ENCODE measurements around the gene NT5DC3. TPM values are rescaled to one million over a fixed set of nuclear protein-coding genes. Genes with fewer than 3 reads are reported as not detected.
A peak's percentile ranks its signal among the peaks of the same experiment; 100 is the strongest.

Gene NT5DC3
- total RNA-seq, 3 donors from 2014 or later (not counting 1 experiment from before 2014, with no cell fraction given), result 1.1 to 2.1 (median 1.4) TPM

DNA sequence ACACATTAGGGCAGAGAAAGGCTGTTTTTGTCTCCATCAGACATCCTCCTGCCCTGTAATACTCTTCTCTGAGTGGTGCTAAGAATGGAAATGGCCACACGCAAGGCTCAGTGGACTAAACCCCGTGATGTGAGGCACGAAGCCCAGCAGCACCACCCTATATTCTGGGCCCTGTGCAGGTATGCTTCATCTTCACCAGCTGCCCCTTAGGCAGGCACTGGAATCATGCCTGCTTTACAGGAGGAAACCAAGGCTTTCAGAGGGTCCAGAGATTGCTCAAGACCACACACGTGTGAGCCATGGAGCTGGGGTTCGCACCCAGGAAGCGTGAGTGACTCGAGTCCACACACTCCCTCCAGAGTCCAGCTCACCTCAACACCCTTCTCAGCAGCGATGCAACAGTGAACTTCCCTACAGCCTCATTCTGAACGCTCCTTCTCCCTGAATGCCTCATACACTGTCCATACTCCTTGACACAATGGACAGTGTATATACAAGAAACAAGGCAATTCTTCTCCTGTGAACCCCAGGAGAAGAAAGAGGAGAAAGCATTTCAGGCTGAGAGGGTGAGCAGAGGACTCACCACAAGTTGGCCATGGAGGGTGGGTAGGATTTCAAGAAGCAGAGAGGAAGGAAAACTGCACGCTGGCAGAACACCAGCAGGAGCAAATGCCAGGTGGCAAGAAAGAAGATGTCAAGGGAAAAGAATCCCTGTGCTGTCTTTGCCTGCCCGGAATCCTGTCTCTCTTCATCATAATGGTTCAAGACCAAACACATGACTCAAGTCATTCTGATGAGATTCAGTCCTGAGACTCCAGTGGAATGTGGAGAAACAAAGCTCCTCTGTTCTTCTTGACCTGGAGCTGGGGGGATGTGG, 39.1 kb downstream of the NT5DC3 start:
- no peak overlapping the region for H3K27ac Mint-ChIP-seq
- WGBS (ENCODE audit: insufficient coverage), result 93% methylated on average over 10 of the region's 11 CpGs
- no peak overlapping the region for H3K27ac ChIP-seq (ENCODE audit: low read length)
- DNase-seq, result no peak
- ATAC-seq, result peak in 1 of 3 donors; percentile 54
- H3K4me1 Mint-ChIP-seq, result peaks cover 12 to 13% of the 10 kb centered on the region in 2 donors
- no peaks in the 10 kb centered on the region for H3K9me3 Mint-ChIP-seq
- intact Hi-C loops (cut with micrococcal nuclease), result no loop called here
- no peaks in the 10 kb centered on the region for H3K9me3 ChIP-seq (ENCODE audit: control insufficient read depth, insufficient read depth, low read length)
- TF ChIP-seq, protein P1, sequence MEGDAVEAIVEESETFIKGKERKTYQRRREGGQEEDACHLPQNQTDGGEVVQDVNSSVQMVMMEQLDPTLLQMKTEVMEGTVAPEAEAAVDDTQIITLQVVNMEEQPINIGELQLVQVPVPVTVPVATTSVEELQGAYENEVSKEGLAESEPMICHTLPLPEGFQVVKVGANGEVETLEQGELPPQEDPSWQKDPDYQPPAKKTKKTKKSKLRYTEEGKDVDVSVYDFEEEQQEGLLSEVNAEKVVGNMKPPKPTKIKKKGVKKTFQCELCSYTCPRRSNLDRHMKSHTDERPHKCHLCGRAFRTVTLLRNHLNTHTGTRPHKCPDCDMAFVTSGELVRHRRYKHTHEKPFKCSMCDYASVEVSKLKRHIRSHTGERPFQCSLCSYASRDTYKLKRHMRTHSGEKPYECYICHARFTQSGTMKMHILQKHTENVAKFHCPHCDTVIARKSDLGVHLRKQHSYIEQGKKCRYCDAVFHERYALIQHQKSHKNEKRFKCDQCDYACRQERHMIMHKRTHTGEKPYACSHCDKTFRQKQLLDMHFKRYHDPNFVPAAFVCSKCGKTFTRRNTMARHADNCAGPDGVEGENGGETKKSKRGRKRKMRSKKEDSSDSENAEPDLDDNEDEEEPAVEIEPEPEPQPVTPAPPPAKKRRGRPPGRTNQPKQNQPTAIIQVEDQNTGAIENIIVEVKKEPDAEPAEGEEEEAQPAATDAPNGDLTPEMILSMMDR (IDR thresholded peaks at IDR 0.05), result no peak
- no peak overlapping the region for H3K4me3 Mint-ChIP-seq
- H3K4me3 ChIP-seq (ENCODE audit: low read length), result no peak overlapping the region
- no peaks in the 10 kb centered on the region for H3K36me3 ChIP-seq (ENCODE audit: control insufficient read depth, insufficient read depth, low read length)
- H3K27me3 Mint-ChIP-seq (ENCODE audit: low read depth in 2 of 2), result no peaks in the 10 kb centered on the region
- H3K27me3 ChIP-seq (ENCODE audit: control insufficient read depth, insufficient read depth, low read length), result no peaks in the 10 kb centered on the region
- peaks cover 10% of the 10 kb centered on the region for H3K4me1 ChIP-seq (ENCODE audit: control insufficient read depth, insufficient read depth, low read length)
- no peaks in the 10 kb centered on the region for H3K36me3 Mint-ChIP-seq

DNA sequence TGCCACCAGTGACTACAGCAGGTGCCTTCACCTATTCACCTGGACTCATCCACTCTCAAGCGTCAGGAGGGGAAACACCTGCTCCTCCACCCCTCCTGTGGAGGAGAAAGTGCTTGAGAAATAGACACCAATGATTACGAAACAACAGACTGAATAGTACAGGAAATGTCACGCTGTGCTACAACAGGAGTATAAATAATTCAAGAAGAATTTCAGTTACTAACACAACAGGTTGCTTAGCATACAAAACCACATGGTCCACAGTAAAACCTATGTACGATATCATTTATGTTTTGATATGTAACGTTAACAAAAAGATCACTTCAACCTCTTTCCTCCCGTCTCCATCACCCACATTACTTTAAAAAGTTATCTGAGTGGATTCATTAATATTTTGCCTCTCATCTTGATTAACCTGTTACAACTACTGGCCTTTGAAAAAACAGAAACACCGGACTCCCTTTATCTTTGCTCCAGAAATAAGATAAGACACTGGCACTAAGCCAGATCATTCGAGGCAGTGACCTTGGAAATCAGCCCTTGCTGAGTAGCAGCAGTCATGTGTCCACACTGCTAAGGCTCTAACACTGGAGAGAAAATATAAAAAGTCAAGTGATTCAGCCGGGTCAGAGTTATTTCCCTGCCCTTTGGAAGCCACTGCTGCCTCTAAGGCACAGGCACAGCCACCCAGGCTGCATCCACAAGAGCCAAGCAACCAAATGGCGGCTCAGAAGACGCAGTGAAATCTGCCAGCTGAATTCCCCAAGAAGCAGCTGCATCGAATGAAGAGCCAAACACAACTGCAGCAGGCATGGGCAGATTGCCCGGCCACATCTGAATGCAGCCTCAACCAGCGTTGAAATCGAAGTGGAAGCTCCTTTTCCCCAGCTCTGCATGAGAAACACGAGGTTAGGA, 40.9 kb downstream of the NT5DC3 start:
- Histone ChIP-seq H3K36me3 (ENCODE audit: control insufficient read depth, insufficient read depth, low read length) (no peaks in the 10 kb centered on the region), H3K4me3 (ENCODE audit: low read length) (no peak overlapping the region), H3K27ac (ENCODE audit: low read length) (no peak overlapping the region), H3K9me3 (ENCODE audit: control insufficient read depth, insufficient read depth, low read length) (no peaks in the 10 kb centered on the region), H3K27me3 (ENCODE audit: control insufficient read depth, insufficient read depth, low read length) (no peaks in the 10 kb centered on the region), H3K4me1 (ENCODE audit: control insufficient read depth, insufficient read depth, low read length) (peaks cover 8% of the 10 kb centered on the region)
- no peak for DNase-seq
- Mint-ChIP-seq H3K9me3 (no peaks in the 10 kb centered on the region), H3K36me3 (no peaks in the 10 kb centered on the region), H3K4me1 (peaks cover 12 to 13% of the 10 kb centered on the region in 2 donors), H3K4me3 (no peak overlapping the region), H3K27me3 (ENCODE audit: low read depth in 2 of 2) (no peaks in the 10 kb centered on the region), H3K27ac (peak overlapping the region in 1 of 2 donors; percentile 19)
- peak in 2 of 3 donors; percentile 56 to 62 for ATAC-seq
- intact Hi-C loops (cut with micrococcal nuclease), result no loop called here
- TF ChIP-seq, protein P1 (IDR thresholded peaks at IDR 0.05), result no peak
- 68% methylated on average over 13 of the region's 16 CpGs for WGBS (ENCODE audit: insufficient coverage)

DNA sequence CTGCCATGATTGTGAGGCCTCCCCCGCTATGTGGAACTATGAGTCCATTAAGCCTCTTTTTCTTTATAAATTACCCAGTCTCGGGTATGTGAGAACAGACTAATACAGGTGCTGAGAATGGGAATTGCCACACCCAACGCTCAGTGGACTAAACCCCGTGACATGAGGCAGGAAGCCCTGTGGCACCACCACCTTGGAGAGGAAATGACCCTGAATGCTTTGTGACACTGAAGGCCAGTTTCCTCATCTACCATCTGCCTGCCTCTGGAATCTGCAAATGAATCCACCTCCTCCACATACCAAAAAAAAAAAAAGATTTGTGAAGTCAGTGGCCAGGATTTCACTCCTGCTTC, 41.6 kb downstream of the NT5DC3 start:
- Histone ChIP-seq H3K27me3 (ENCODE audit: control insufficient read depth, insufficient read depth, low read length) (no peaks in the 10 kb centered on the region), H3K27ac (ENCODE audit: low read length) (no peak overlapping the region), H3K4me1 (ENCODE audit: control insufficient read depth, insufficient read depth, low read length) (peaks cover 8% of the 10 kb centered on the region), H3K36me3 (ENCODE audit: control insufficient read depth, insufficient read depth, low read length) (no peaks in the 10 kb centered on the region), H3K4me3 (ENCODE audit: low read length) (no peak overlapping the region), H3K9me3 (ENCODE audit: control insufficient read depth, insufficient read depth, low read length) (no peaks in the 10 kb centered on the region)
- Mint-ChIP-seq H3K4me3 (no peak overlapping the region), H3K27ac (no peak overlapping the region), H3K9me3 (no peaks in the 10 kb centered on the region), H3K4me1 (peaks cover 12 to 13% of the 10 kb centered on the region in 2 donors), H3K27me3 (ENCODE audit: low read depth in 2 of 2) (no peaks in the 10 kb centered on the region), H3K36me3 (no peaks in the 10 kb centered on the region)
- TF ChIP-seq, protein P1 (IDR thresholded peaks at IDR 0.05), result no peak
- peak in 2 of 3 donors; percentile 32 to 36 for ATAC-seq
- DNase-seq, result no peak
- intact Hi-C loops (cut with micrococcal nuclease), result no loop called here
- WGBS (ENCODE audit: insufficient coverage), result 56% methylated on average over 4 of the region's 4 CpGs
